ENCODE data around the gene ITPR1.

DNA sequence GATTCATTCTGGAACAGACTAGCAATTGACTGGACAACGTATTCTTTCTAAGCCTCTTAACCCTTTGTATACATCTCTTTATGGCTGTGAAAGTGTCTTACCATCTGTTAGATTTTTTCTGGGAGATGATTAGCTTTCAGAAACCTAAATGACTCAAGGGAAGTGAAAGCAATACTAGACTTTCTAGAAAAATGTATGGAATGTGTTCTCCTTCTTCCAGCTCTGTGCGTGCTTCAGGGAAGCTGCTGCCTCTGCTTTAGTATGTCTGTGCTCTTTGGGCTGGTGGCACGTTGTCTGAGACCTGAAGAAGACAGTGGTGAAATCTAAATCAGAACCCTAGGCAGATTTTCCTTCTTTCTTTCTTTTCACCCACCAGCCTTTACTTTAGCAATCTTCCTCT, 89.5 kb downstream of the ITPR1 start:
- TF ChIP-seq, protein P1, sequence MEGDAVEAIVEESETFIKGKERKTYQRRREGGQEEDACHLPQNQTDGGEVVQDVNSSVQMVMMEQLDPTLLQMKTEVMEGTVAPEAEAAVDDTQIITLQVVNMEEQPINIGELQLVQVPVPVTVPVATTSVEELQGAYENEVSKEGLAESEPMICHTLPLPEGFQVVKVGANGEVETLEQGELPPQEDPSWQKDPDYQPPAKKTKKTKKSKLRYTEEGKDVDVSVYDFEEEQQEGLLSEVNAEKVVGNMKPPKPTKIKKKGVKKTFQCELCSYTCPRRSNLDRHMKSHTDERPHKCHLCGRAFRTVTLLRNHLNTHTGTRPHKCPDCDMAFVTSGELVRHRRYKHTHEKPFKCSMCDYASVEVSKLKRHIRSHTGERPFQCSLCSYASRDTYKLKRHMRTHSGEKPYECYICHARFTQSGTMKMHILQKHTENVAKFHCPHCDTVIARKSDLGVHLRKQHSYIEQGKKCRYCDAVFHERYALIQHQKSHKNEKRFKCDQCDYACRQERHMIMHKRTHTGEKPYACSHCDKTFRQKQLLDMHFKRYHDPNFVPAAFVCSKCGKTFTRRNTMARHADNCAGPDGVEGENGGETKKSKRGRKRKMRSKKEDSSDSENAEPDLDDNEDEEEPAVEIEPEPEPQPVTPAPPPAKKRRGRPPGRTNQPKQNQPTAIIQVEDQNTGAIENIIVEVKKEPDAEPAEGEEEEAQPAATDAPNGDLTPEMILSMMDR (IDR thresholded peaks at IDR 0.05) = no peak
- no peak for TF ChIP-seq POLR2A (IDR thresholded peaks at IDR 0.05)

Data from heart left ventricle (tissue), 13 donors.